HG02610 (cell line): ENCODE results near the gene DDX31.
"Not testable (repeated sequence)": the region's sequence is repeated elsewhere in the genome, so short reads cannot be mapped to it uniquely, and the experiment has no call there.

Experiments
- ATAC-seq: cut with Tn5 transposase; IDR thresholded peaks from one replicate; pipeline ENCODE4 v1.9.1; 2021; ENCODE audit warnings: mild to moderate bottlenecking, moderate library complexity; ENCODE audit not compliant: unreplicated experiment

The DDX31 gene

DNA sequence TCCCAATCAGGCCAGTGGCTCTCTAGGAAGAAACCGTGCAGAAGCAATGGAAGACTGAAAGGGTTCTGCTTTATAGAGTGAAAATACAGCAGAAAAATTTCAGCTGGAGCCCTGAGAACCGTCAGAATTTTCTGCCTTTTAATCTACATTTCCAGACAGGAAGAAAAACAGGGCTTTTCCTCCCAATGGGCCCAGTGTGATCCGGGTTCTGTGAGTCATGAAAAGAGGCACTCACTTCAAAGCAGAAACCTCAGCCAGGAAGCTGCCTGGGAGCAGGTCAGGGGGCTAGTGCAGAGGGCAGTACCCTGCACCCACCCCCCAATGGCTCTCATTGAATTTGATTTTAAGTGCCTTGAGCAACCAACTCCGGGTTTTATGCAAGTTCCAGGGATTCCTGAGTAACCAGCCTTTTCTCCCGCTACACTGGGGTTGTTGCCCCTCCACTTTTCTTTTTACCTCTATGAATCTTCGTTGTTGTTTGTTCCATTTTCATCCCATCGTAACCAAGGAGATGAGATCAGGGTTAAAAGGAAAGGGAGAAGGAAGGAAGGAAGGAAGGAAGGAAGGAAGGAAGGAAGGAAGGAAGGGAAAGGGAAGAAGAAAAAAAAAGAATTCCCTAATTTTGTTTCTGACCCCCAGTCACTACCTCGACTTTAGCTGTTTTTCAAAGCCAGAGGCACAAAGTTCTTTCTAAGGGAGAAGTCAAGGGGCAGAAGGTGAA, 86.0 kb downstream of the DDX31 start:
- ATAC-seq = no peak

- no peak for ATAC-seq
These were observed 86.8 kb downstream of the DDX31 start for GRCh38 chr9:132582786-132583583.

GRCh38 chr9:132582276-132582785, 87.5 kb downstream of the DDX31 start, which contains the start of gene BARHL1:
TSS of gene BARHL1 (plus strand) at chr9:132582606. CDS start at chr9:132582798, 192 bp downstream.
- ATAC-seq = no peak

- no peak for ATAC-seq
These were observed 90.4 kb downstream of the DDX31 start for GRCh38 chr9:132579427-132579798.

DNA sequence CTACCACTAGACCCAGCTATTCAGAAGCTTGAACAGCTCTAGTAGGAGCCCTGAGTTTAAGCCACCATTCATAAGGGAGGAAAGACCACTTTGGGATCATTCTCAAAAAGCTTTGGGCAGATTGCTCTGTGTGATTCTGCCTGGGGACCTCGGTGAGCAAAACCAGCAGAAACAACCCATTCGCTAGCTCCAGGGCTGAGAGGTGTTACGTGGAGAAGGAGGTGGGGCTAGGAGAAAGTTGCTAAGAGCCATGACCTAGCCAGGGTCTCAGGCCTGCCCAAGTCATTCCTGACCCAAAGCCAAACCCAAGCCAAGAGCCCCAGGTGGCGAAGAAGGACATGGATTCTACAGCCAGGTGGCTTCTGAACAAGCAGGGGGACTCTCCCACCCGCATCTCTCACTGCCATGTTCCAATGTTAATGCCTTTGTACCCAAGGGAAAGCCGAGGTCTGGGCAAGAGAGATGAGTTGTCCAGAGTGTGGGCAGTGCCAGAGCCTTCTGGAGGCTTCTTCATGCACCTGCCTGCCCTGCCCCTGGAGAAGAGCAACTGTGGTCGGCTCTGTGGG, 91.3 kb downstream of the DDX31 start:
- ATAC-seq = no peak

GRCh38 chr9:132577119-132577518, 92.7 kb downstream of the DDX31 start:
- no peak for ATAC-seq

DNA sequence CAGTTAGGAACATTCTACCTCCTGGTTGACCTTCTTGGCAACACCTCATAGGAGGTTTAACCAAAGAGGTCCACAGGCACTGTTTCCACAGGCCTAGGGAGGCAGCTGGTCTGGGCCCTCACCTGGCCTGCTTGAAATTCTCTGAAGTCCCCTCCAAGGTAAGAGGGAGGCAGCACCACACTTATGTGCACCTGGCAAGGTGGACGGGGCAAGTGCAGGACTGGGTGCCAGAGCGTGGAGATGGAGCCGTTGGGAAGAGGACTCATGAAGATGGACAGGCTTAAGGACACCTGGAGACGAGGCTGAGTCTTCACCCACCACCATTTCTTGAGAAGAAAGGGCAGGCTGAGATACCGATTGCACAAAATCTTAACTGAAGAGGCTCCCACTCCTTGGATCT, 94.0 kb downstream of the DDX31 start:
- ATAC-seq = no peak

DNA sequence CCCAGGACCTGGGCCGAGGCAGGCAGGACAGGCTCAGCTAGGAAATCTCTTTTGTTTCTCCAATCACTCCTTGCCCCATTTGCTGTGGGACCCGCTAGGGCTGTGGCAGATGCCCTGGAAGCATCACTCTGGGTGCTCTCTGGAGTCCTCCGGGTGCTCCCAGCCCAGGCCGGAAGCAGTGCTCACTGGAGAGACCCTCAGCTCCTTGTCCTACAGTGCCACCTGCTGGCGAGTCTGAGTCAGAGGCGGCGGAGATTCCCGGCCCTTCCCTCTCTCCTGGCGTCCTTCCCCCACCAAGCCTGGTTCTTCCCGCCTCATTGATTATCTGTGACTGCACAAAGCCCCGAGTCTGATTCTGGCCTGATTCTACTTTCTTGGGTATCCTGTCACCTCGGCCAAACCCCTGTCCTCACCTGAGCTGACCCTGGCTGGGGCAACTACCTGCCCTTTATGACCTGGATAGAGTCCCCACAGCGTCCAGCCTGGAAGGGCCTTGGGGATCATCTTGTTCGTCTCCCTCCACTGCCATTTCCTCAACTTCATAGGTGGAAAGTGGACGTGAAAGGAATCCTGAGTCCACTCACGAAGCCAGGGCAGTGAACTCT, 94.7 kb downstream of the DDX31 start:
- no peak for ATAC-seq

DNA sequence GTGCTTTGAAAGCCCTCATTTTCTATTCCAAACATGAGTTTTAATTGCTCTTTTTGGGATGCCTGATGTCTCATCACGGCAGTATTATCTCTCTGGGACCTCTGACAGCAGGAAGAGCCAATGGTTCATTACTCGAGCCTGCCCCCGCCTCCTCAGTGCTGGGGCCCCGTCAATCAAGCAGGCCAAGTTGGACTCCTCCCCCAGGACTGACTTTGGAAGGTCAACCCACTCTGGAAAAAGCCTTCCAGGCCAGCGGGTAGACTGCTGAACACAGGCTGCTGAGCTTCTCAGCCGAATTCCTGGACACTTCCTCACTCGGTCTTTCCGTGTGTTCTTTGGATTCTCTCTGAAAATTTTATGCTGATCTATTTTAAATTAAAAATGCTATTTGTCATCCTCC, 96.9 kb downstream of the DDX31 start:
- ATAC-seq = no peak

DNA sequence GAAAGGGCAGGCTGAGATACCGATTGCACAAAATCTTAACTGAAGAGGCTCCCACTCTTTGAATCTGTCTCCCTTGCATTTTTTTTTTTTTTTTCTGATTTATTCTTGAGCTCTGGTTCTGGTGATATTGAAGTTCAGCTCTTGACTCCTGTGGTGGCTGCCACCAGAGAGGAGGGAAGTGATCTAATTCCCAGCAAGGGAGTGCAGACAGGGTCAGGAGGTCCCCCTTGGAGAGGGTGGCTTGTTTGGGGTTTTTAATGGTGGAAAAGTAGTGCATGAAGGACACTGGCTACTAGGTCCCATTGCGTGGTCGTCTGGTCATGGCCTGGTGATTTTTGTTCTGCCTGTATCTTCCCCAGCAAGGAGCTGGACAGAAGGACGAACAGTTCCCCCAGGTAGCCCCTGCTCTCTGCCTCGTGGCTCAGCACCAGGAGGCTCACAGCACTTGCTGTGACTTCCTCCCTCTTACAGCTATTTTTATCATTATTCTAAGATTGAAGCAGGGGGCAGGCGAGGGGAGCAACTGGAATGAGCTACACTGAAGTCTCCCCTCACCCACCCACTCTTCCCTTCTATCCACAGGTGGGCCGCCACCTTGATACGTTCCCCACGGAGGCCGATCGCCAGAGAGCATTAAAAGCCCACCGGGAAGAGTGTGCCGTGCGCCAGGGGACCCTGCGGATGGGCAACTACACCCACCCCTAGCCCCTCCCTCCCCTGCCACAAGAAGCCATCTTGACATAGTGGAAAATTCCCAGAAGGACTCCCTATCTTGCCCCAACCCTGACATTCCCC, 97.8 kb downstream of the DDX31 start:
- ATAC-seq = no peak

- not testable (repeated sequence) for ATAC-seq
These were observed 101.0 kb downstream of the DDX31 start for GRCh38 chr9:132568787-132569186.

DNA sequence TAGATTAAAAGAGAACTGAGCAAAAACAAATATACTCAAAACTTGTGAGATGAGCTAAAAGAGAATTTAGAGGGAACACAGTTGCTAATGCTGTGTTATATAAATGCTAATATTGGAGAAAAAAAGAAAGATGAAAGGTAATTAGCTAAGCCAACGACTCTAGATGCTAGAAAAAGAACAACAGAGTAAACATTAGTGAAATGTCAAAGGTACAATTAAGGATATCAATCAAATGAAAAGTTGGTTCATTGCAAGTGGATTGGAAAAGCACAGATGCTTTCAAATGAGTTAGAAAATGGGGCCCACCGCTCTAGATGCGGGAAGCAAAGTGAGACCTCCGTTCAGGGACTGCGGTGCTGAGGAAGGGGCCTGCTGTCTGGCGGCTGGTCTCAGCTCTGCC, 105.3 kb downstream of the DDX31 start:
- ATAC-seq = no peak

- no peak for ATAC-seq
These were observed 107.5 kb downstream of the DDX31 start for GRCh38 chr9:132562306-132562573.

- ATAC-seq = no peak
These were observed 109.1 kb downstream of the DDX31 start for GRCh38 chr9:132560616-132561202.

DNA sequence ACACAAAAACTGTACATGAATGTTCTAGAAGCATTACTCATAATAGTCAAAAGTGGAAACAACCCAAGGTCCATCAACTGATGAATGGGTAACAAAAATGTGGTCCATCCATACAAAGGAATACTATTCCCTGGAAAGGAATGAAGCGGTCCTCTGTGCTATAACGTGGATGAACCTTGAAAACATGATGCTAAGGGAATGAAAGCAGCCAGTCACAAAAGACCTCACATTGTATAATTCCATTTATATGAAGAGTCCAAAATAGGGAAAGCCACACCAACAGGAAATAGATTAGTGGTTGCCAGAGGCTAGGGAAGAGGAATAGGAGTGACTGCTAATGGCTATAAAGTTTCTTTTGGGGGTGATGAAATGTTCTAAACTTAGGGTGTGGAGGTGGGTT, 110.1 kb downstream of the DDX31 start:
- ATAC-seq = no peak

DNA sequence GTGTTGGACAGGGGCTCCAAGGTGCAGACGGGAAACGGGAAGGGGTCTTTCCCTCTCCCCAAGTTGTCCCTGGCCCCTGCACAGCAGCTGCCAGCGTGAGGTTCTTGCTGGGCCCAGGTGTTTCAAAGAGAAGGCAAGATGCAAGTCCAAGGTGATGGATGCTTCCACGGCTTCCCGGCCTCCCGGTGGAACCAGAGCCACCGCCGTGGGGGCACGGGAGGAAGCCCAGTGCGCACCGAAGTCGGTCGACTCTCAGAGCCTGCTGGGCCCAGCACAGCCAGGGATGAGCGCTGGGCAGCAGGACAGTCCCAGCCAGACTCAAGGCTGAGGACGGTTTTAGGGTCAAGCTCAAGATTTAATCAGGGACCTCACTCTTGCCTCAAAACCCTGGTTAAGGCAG, 112.6 kb downstream of the DDX31 start:
- ATAC-seq = no peak

DNA sequence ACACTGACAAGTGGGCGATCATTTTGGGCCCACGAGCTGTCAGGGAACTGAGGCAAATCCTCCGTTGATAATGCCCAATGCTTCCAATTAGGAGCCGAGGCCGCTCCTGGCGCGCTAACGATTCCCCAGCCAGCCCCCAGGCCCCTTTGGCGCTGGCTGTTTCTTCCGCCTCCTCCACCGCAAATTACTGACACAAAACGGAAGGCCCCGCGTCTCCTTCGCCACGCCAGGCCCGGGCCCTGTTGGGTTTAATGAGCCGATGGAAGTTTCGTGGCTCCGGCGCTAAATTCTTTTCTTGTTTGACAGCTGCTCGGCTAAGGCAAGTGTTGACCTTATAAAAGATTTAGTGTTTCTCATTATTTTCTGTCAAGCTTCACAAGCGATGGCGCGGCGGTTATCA, 113.1 kb downstream of the DDX31 start:
- no peak for ATAC-seq

- ATAC-seq = no peak
These were observed 113.5 kb downstream of the DDX31 start for GRCh38 chr9:132556235-132556634.

DNA sequence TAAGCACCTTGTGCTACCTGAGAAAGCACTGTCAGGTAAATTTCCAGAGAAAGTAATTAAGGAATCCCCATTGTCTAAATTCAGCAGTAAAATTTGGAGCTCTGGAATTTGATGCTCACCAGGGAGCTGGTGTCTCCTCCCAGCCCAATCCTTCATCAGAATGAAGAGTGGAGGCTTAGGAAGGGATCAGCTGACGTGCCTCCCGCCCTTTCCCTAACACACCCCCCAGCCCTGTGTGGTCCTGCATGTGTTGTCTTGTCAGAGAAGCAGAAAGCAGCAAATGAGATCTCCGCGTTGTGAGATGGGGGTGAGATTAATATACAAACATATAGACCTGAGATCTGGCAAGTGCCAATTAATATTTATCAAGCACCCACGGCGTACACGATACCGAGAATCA, 114.3 kb downstream of the DDX31 start:
- no peak for ATAC-seq

- no peak for ATAC-seq
These were observed 115.0 kb downstream of the DDX31 start for GRCh38 chr9:132554755-132555154.
